Fibroblast of villous mesenchyme (primary cell): ENCODE measurements around the gene NFATC2IP. TPM values are rescaled to one million over a fixed set of nuclear protein-coding genes. Genes with fewer than 3 reads are reported as not detected.

Experiments
- DNase-seq: peaks from one replicate; pipeline ENCODE4 v3.0.0-alpha.2; 2010; ENCODE audit warnings: low read depth
- H3K4me3 ChIP-seq: 2 replicates; pipeline ENCODE4 v1.5.1; 2011; ENCODE audit warnings: low read depth, mild to moderate bottlenecking, low read length
- CTCF ChIP-seq: IDR thresholded peaks from 2 replicates; pipeline ENCODE4 v1.5.1; 2012; ENCODE audit warnings: low read depth, mild to moderate bottlenecking, low read length; ENCODE audit not compliant: insufficient read depth
- total RNA-seq: library from RNA; depleted of rRNA; stranded (reverse); fragments of >200 nt; gene quantifications from 2 replicates; pipeline ENCODE4 v1.2.3, GENCODE V29; 2012

The NFATC2IP gene
- 20.0 and 30.7 TPM in 2 replicates for total RNA-seq

GRCh38 chr16:28950648-28951409 is at the start of gene NFATC2IP:
Gene NFATC2IP (plus strand): TSS chr16:28950937. CDS start chr16:28951012, 75 bp downstream.
- peak; percentile 100 for DNase-seq
- peak within 1 kb of the TSS; percentile 87 for H3K4me3 ChIP-seq
- no peak for TF ChIP-seq CTCF

GRCh38 chr16:28901862-28902261 is 48.9 kb upstream of the NFATC2IP start:
- no peak for DNase-seq
- H3K4me3 ChIP-seq: no peak overlapping the region
- no peak for TF ChIP-seq CTCF

GRCh38 chr16:28902909-28903308 is 47.8 kb upstream of the NFATC2IP start:
- DNase-seq: no peak
- TF ChIP-seq CTCF: no peak
- H3K4me3 ChIP-seq: no peak overlapping the region

GRCh38 chr16:28903344-28904042 is 47.2 kb upstream of the NFATC2IP start:
- no peak for TF ChIP-seq CTCF
- DNase-seq: no peak

GRCh38 chr16:28904363-28904762 is 46.4 kb upstream of the NFATC2IP start:
- no peak for DNase-seq
- TF ChIP-seq CTCF: no peak
- no peak overlapping the region for H3K4me3 ChIP-seq

More at GRCh38 chr16:28903344-28904042, 47.2 kb upstream of the NFATC2IP start:
- no peak overlapping the region for H3K4me3 ChIP-seq

- H3K4me3 ChIP-seq: no peak overlapping the region
- DNase-seq: no peak
- no peak for TF ChIP-seq CTCF
Measured at GRCh38 chr16:28904828-28905227, 45.9 kb upstream of the NFATC2IP start.
